K562 (cell line): ENCODE measurements around the gene VEZF1. TPM values are rescaled to one million over a fixed set of nuclear protein-coding genes. Genes with fewer than 3 reads are reported as not detected.

Experiments used
- CBFB ChIP-seq: sonication (generic); formaldehyde crosslinking; IDR thresholded peaks from 2 replicates; pipeline ENCODE4 v1.4.0; 2020; ENCODE audit warnings: mild to moderate bottlenecking, missing genetic modification reagents
- CBX1 ChIP-seq: sonication (generic); IDR thresholded peaks from 2 replicates; pipeline ENCODE4 v1.6.1; 2016; ENCODE audit warnings: antibody characterized with exemption, low read depth, mild to moderate bottlenecking
- ETV6 ChIP-seq, 3 experiments: fragments of 150-350 bp in 1 of 3; sonication (generic) in 1 of 3; formaldehyde crosslinking in 1 of 3; IDR thresholded peaks; 2 replicates each; pipeline versions ENCODE4 v1.6.1 to v1.8.0; 2014 to 2022; ENCODE audit warnings: borderline replicate concordance in 2 of 3, low read depth in 2 of 3, antibody characterized with exemption in 1 of 3, low read length in 1 of 3, mild to moderate bottlenecking in 1 of 3, missing genetic modification reagents in 1 of 3
- FOXA3 ChIP-seq, 2 experiments: fragments of 450-650 bp in 1 of 2; sonication (generic) in 1 of 2; formaldehyde crosslinking; IDR thresholded peaks in 1 of 2; conservative IDR thresholded peaks in 1 of 2; 2 replicates each; pipeline versions ENCODE4 v1.4.0 to v1.8.0; 2020 to 2022; ENCODE audit warnings: mild to moderate bottlenecking in 2 of 2, missing genetic modification reagents in 1 of 2
- ILF3 ChIP-seq: fragments of 450-650 bp; IDR thresholded peaks from 2 replicates; pipeline ENCODE4 v1.6.1; 2018; ENCODE audit warnings: antibody characterized with exemption, mild to moderate bottlenecking, moderate library complexity, borderline replicate concordance
- JUNB ChIP-seq: fragments of 450-650 bp; formaldehyde crosslinking; conservative IDR thresholded peaks from 2 replicates; pipeline ENCODE4 v1.4.0; 2020; ENCODE audit warnings: mild to moderate bottlenecking
- PTTG1 ChIP-seq: fragments of 450-650 bp; IDR thresholded peaks from 2 replicates; pipeline ENCODE4 v1.6.1; 2016; ENCODE audit warnings: low read depth, mild to moderate bottlenecking, missing genetic modification characterization, missing compliant biosample characterization
- SPI1 ChIP-seq: IDR thresholded peaks from 2 replicates; pipeline ENCODE4 v1.6.1; 2011; ENCODE audit warnings: low read depth, low read length, control low read depth, borderline replicate concordance
- STAT5B ChIP-seq: fragments of 250-450 bp; sonication (Bioruptor Pico); IDR thresholded peaks from 2 replicates; pipeline ENCODE4 v1.8.0; 2021; ENCODE audit warnings: mild to moderate bottlenecking, inconsistent platforms
- TBL1XR1 ChIP-seq, 2 experiments: IDR thresholded peaks; 2 replicates each; pipeline ENCODE4 v1.6.1; 2012; ENCODE audit warnings: improper control_type of control experiment in 2 of 2, low read length in 2 of 2, mild to moderate bottlenecking in 1 of 2
- ZNF324 ChIP-seq: fragments of 250-450 bp; sonication (Bioruptor Pico); IDR thresholded peaks from 2 replicates; pipeline ENCODE4 v1.4.0; 2020; ENCODE audit warnings: mild to moderate bottlenecking
- ZNF354B ChIP-seq: fragments of 250-450 bp; sonication (Bioruptor Pico); IDR thresholded peaks from 2 replicates; pipeline ENCODE4 v1.4.0; 2020
- ZNF707 ChIP-seq: fragments of 250-450 bp; sonication (Bioruptor Pico); conservative IDR thresholded peaks from 2 replicates; pipeline ENCODE4 v1.8.0; 2022; ENCODE audit warnings: inconsistent platforms, mild to moderate bottlenecking, moderate library complexity
- ZNF764 ChIP-seq: fragments of 250-450 bp; sonication (Bioruptor Pico); IDR thresholded peaks from 2 replicates; pipeline ENCODE4 v1.4.0; 2020; ENCODE audit warnings: low read depth, mild to moderate bottlenecking, moderate library complexity
- ZNF780A ChIP-seq: fragments of 250-450 bp; sonication (Bioruptor Pico); IDR thresholded peaks from 2 replicates; pipeline ENCODE4 v1.5.0; 2021; ENCODE audit warnings: mild to moderate bottlenecking
- polyA plus RNA-seq, 8 experiments: library from polyadenylated mRNA; depleted of rRNA in 4 of 8; stranded (reverse) in 5 of 8; unstranded in 3 of 8; fragments of >200 nt; fragmentation: Nextera tagmentation in 2 of 8; fragmentation: Illumina TruSeq in 1 of 8; extraction: Ambion mirVana in 2 of 8; extraction: Trizol in 1 of 8; gene quantifications; 2 replicates each; pipeline versions ENCODE4 v1.2.1 to v1.2.3, GENCODE V29; 2011 to 2014; ENCODE audit warnings: inconsistent platforms in 1 of 8, missing spikeins in 1 of 8
- total RNA-seq, 7 experiments: library from RNA; depleted of rRNA in 6 of 7; stranded (reverse); fragments of >200 nt in 6 of 7; fragmentation: Illumina TruSeq in 2 of 7; extraction: Trizol in 2 of 7; gene quantifications; 2 replicates each; pipeline versions ENCODE4 v1.2.1 to v1.2.3, GENCODE V29; 2011 to 2021; ENCODE audit warnings: low replicate concordance in 1 of 7
- TF ChIP-seq, protein P1 (sequence below): sonication (generic); formaldehyde crosslinking; IDR thresholded peaks from 2 replicates; pipeline ENCODE4 v1.8.0; 2023; ENCODE audit warnings: missing genetic modification reagents, mild to moderate bottlenecking, borderline replicate concordance
- TF ChIP-seq, protein P2 (sequence below): fragments of 450-650 bp; IDR thresholded peaks from 2 replicates; pipeline ENCODE4 v1.6.1; 2014; ENCODE audit warnings: low read depth, mild to moderate bottlenecking, moderate library complexity, borderline replicate concordance
- TF ChIP-seq, protein P3 (sequence below): fragments of 250-450 bp; sonication (Bioruptor Pico); IDR thresholded peaks from 2 replicates; pipeline ENCODE4 v1.8.0; 2022; ENCODE audit warnings: inconsistent platforms, mild to moderate bottlenecking, moderate library complexity, borderline replicate concordance

VEZF1 gene
- total and polyA plus RNA-seq, 9 of the 15 experiments (the other 6 are each of a cell fraction or from before 2014, with no cell fraction given), result 9.5 to 33.4 (median 22.1) TPM

DNA sequence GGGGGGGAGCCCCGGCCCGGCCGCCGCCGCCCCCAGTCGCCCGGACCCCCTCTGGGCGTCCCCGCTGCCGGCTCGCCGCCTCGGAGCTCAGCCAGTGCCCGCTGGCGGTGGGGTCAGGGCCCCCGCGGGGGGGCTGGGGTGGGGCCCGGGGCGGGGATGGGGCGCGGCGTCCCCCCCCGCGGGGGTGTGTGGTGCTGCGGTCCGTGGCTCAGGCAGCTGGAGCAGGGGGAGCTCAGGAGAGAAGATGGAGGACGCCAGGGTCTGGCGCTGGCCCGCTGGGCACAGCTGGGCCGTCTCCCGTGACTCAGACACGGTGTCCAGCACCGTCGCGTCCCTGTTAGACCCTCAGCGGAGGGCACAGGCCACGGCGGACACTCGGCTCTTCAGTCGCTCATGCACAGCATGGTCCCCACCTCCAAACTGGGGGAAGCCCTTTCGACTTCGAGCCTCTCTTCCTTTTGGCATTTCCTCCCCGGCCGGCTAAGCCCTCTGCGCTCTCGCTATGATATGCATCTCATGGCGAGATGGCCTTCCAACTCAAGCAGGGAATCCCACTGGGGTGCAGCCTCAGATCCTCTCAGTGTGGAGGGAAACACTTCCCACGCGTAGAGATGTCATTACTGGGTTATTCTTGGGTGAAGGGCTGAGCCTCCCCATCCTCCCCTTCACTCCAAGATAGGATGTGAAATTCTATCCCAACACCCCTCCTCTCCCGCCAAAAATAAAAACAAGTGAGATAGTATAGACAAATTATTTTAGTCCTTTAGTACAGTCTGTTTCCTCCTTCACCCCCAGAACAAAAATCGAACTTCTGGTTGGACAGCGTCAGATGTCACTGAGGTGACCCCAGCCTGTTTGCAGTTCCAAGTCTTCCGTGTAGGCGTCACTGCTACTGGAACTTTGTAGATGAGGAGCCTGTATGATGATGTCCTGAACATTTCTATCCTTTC is 522 bp upstream of the VEZF1 start (continued):
- TF ChIP-seq, protein P1, sequence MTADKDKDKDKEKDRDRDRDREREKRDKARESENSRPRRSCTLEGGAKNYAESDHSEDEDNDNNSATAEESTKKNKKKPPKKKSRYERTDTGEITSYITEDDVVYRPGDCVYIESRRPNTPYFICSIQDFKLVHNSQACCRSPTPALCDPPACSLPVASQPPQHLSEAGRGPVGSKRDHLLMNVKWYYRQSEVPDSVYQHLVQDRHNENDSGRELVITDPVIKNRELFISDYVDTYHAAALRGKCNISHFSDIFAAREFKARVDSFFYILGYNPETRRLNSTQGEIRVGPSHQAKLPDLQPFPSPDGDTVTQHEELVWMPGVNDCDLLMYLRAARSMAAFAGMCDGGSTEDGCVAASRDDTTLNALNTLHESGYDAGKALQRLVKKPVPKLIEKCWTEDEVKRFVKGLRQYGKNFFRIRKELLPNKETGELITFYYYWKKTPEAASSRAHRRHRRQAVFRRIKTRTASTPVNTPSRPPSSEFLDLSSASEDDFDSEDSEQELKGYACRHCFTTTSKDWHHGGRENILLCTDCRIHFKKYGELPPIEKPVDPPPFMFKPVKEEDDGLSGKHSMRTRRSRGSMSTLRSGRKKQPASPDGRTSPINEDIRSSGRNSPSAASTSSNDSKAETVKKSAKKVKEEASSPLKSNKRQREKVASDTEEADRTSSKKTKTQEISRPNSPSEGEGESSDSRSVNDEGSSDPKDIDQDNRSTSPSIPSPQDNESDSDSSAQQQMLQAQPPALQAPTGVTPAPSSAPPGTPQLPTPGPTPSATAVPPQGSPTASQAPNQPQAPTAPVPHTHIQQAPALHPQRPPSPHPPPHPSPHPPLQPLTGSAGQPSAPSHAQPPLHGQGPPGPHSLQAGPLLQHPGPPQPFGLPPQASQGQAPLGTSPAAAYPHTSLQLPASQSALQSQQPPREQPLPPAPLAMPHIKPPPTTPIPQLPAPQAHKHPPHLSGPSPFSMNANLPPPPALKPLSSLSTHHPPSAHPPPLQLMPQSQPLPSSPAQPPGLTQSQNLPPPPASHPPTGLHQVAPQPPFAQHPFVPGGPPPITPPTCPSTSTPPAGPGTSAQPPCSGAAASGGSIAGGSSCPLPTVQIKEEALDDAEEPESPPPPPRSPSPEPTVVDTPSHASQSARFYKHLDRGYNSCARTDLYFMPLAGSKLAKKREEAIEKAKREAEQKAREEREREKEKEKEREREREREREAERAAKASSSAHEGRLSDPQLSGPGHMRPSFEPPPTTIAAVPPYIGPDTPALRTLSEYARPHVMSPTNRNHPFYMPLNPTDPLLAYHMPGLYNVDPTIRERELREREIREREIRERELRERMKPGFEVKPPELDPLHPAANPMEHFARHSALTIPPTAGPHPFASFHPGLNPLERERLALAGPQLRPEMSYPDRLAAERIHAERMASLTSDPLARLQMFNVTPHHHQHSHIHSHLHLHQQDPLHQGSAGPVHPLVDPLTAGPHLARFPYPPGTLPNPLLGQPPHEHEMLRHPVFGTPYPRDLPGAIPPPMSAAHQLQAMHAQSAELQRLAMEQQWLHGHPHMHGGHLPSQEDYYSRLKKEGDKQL (CRISPR knock-in tag), result no peak
- no peak for TF ChIP-seq PTTG1
- peak; percentile 77; the same call in 1 of the 2 replicates for TF ChIP-seq ILF3
- TF ChIP-seq, protein P2, sequence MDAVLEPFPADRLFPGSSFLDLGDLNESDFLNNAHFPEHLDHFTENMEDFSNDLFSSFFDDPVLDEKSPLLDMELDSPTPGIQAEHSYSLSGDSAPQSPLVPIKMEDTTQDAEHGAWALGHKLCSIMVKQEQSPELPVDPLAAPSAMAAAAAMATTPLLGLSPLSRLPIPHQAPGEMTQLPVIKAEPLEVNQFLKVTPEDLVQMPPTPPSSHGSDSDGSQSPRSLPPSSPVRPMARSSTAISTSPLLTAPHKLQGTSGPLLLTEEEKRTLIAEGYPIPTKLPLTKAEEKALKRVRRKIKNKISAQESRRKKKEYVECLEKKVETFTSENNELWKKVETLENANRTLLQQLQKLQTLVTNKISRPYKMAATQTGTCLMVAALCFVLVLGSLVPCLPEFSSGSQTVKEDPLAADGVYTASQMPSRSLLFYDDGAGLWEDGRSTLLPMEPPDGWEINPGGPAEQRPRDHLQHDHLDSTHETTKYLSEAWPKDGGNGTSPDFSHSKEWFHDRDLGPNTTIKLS, result no peak
- TF ChIP-seq FOXA3 (CRISPR knock-in tag; conservative IDR thresholded peaks at IDR 0.05 in 1 of 2, IDR thresholded peaks at IDR 0.05 in 1 of 2), result no peak
- TF ChIP-seq ZNF354B (CRISPR knock-in tag), result no peak
- TF ChIP-seq ZNF707 (CRISPR knock-in tag), result no peak
- no peak for TF ChIP-seq TBL1XR1 (IDR thresholded peaks at IDR 0.05; ENCODE audit: low read length in 2 of 2)
- TF ChIP-seq ZNF764 (CRISPR knock-in tag), result no peak
- TF ChIP-seq, protein P3, sequence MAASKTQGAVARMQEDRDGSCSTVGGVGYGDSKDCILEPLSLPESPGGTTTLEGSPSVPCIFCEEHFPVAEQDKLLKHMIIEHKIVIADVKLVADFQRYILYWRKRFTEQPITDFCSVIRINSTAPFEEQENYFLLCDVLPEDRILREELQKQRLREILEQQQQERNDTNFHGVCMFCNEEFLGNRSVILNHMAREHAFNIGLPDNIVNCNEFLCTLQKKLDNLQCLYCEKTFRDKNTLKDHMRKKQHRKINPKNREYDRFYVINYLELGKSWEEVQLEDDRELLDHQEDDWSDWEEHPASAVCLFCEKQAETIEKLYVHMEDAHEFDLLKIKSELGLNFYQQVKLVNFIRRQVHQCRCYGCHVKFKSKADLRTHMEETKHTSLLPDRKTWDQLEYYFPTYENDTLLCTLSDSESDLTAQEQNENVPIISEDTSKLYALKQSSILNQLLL (CRISPR knock-in tag), result no peak
- TF ChIP-seq ETV6 (IDR thresholded peaks at IDR 0.05; ENCODE audit: borderline replicate concordance in 1 of 2, low read depth in 2 of 2, low read length in 1 of 2), result no peak
- TF ChIP-seq ETV6 (CRISPR knock-in tag; IDR thresholded peaks at IDR 0.05; ENCODE audit: borderline replicate concordance), result no peak
- TF ChIP-seq ZNF324 (CRISPR knock-in tag), result no peak
- TF ChIP-seq CBX1, result 0 out of 2 replicates have a peak, but pooled peaks have one; percentile 49
- no peak; the same call in 1 of the 2 replicates for TF ChIP-seq CBFB (CRISPR knock-in tag)
- no peak for TF ChIP-seq STAT5B
- TF ChIP-seq ZNF780A (CRISPR knock-in tag), result no peak
- TF ChIP-seq SPI1, result no peak
- TF ChIP-seq JUNB, result 0 out of 2 replicates have a peak, but pooled peaks have one; percentile 30
